Measurements from ENCODE around the gene CELSR1. TPM values are rescaled to one million over a fixed set of nuclear protein-coding genes. Genes with fewer than 3 reads are reported as not detected.

CELSR1 gene
- total RNA-seq, 1 experiment from 2014 or later, result 30.7 TPM

DNA sequence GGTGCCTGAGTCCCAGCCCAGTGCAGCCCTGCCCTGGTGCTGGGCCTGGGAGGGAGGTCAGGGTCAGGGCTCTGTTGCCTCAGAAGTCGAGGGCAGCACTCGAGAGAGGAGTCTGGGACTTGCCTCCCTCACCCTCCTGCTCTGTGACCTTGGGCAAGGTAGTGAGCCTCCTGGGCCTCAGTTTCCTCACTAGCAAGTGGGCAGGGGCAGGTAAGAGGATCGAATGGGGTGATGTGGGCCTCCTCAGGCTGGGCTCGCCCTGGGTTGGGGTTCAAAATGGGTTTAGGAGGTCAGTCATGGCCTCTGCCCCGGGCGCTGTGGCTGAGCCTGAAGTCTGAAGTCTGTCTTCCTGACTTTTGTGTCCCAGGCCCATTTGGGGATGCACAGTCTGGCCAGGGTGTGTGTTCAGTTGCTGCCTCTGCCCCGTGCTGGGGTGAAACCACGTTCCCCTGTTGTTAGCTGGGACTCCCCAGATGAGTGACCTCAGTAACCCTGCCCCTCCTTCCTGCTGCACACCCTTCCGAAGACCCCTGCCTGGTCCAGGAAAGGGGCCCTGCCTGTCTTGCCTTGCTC is 40.9 kb upstream of the CELSR1 start:
- intact Hi-C loops (cut with micrococcal nuclease; ENCODE audit: unreplicated experiment) (no loop called here), in situ Hi-C loops (cut with HindIII; ENCODE audit: low pct_unique_long_range_greater_than_20kb, low sequenced_read_pairs) (no loop called here)
- POLR2A ChIA-PET, result no interaction called here
- H3K27ac ChIP-seq (ENCODE audit: low read length), result 0 out of 2 replicates have a peak overlapping the region, but pooled peaks have one; percentile 44
- H3K9me3 ChIP-seq (ENCODE audit: control insufficient read depth, insufficient read depth, low read depth, low read length), result no peaks in the 10 kb centered on the region
- DNase-seq (ENCODE audit: low read depth, low spot score) (no peak), ATAC-seq (no peak)
- no peaks in the 10 kb centered on the region for H3K27me3 ChIP-seq (ENCODE audit: control insufficient read depth, insufficient read depth, low read length)
- TF ChIP-seq TCF7L2 (IDR thresholded peaks at IDR 0.05; ENCODE audit: low read depth, low read length), result no peak
- H3K4me3 ChIP-seq (ENCODE audit: low read depth in 2 of 2, low read length in 2 of 2), result peak overlapping the region; percentile 46 to 55
- CTCF ChIA-PET, result no interaction called here
- H3K4me1 ChIP-seq (ENCODE audit: control insufficient read depth, insufficient read depth, low read length), result peaks cover 45% of the 10 kb centered on the region
- no peaks in the 10 kb centered on the region for H3K36me3 ChIP-seq (ENCODE audit: control insufficient read depth, insufficient read depth, low read length)
- BruUV-seq (replicated peaks), result no TSS peak

GRCh38 chr22:46577368-46578249 is 40.2 kb upstream of the CELSR1 start:
- in situ Hi-C loops (cut with HindIII; ENCODE audit: low pct_unique_long_range_greater_than_20kb, low sequenced_read_pairs), result no loop called here
- no peaks in the 10 kb centered on the region for H3K27me3 ChIP-seq (ENCODE audit: control insufficient read depth, insufficient read depth, low read length)
- TF ChIP-seq CTCF (IDR thresholded peaks at IDR 0.05), result no peak
- TF ChIP-seq POLR2AphosphoS5 (IDR thresholded peaks at IDR 0.05; ENCODE audit: low read depth, low read length), result no peak
- TF ChIP-seq SIN3A (IDR thresholded peaks at IDR 0.05; ENCODE audit: borderline replicate concordance, insufficient read depth, low read depth, low read length), result no peak
- no peak for TF ChIP-seq REST (IDR thresholded peaks at IDR 0.05; ENCODE audit: insufficient read depth in 1 of 2, low read depth in 2 of 2, low read length in 1 of 2)
- TF ChIP-seq TCF7L2 (IDR thresholded peaks at IDR 0.05; ENCODE audit: low read depth, low read length), result no peak

More at GRCh38 chr22:46577368-46578249, 40.2 kb upstream of the CELSR1 start:
- intact Hi-C loops (cut with micrococcal nuclease; ENCODE audit: unreplicated experiment), result no loop called here
- no peak for ATAC-seq
- ChIA-PET POLR2A (no interaction called here), CTCF (no interaction called here)
- Histone ChIP-seq H3K4me3 (ENCODE audit: low read depth in 2 of 2, low read length in 2 of 2) (peak overlapping the region; percentile 46 to 55), H3K36me3 (ENCODE audit: control insufficient read depth, insufficient read depth, low read length) (no peaks in the 10 kb centered on the region), H3K4me1 (ENCODE audit: control insufficient read depth, insufficient read depth, low read length) (peaks cover 45% of the 10 kb centered on the region), H3K27ac (ENCODE audit: low read length) (peak overlapping the region; percentile 54; the same call in 1 of the 2 replicates), H3K9me3 (ENCODE audit: control insufficient read depth, insufficient read depth, low read depth, low read length) (no peaks in the 10 kb centered on the region)
- DNase-seq (ENCODE audit: low read depth, low spot score), result no peak
- BruUV-seq (replicated peaks), result no TSS peak
